Body of pancreas (tissue), 4 donors: ENCODE measurements around the gene DNAH12. TPM values are rescaled to one million over a fixed set of nuclear protein-coding genes. Genes with fewer than 3 reads are reported as not detected.

Experiments used
- ATAC-seq: fragments of 150-250 bp; one replicate; pipeline ENCODE4 v1.9.1; 2016
- DNase-seq, 4 donors: peaks; one replicate each; pipeline ENCODE4 v3.0.0-alpha.2; 2019
- H3K27ac ChIP-seq, 4 donors: fragments of 200-600 bp; sonication (generic); 1 replicate in 3 of 4; 2 replicates in 1 of 4; pipeline versions ENCODE4 v1.5.1 to v1.6.1; 2016 to 2019; ENCODE audit warnings: mild to moderate bottlenecking in 1 of 4, mixed read lengths in 1 of 4, moderate library complexity in 1 of 4
- H3K27me3 ChIP-seq, 2 donors: fragments of 200-600 bp; sonication (generic); one replicate each; pipeline ENCODE4 v1.6.0; 2016; ENCODE audit warnings: mild to moderate bottlenecking in 1 of 2
- H3K36me3 ChIP-seq, 2 donors: fragments of 200-600 bp; sonication (generic); replicated peaks in 1 of 2; 2 replicates each; pipeline ENCODE4 v1.5.1; 2016; ENCODE audit warnings: low read depth in 2 of 2; ENCODE audit not compliant: insufficient read depth in 1 of 2
- H3K4me1 ChIP-seq: fragments of 200-600 bp; sonication (generic); one replicate; pipeline ENCODE4 v1.6.0; 2016
- H3K4me3 ChIP-seq, 2 donors: fragments of 200-600 bp; sonication (generic); 1 replicate in 1 of 2; 2 replicates in 1 of 2; pipeline ENCODE4 v1.5.1; 2016 to 2019
- H3K9me3 ChIP-seq, 3 donors: fragments of 200-600 bp; sonication (generic); 1 replicate in 2 of 3; 2 replicates in 1 of 3; pipeline ENCODE4 v1.5.1; 2016
- POLR2A ChIP-seq, 3 donors: fragments of 450-650 bp; IDR thresholded peaks; one replicate each; pipeline ENCODE4 v1.6.1; 2016; ENCODE audit warnings: antibody characterized with exemption in 3 of 3, mild to moderate bottlenecking in 2 of 3
- WGBS, 2 donors: methylation state at CpG; one replicate each; pipeline ENCODE4 v1.1.5; 2017; 5-methylcytosine and 5-hydroxymethylcytosine counted together
- intact Hi-C: fragments of 100-400 bp; cut with DNase I; formaldehyde crosslinking; loops from one replicate; pipeline ENCODE4 v1.15.1; 2023
- small RNA-seq: library from RNA; depleted of rRNA; stranded (forward); fragments of <200 nt; gene quantifications from one replicate; pipeline ENCODE3, GENCODE V24; 2016
- total RNA-seq, 2 donors: library from RNA; depleted of rRNA; stranded (reverse); fragments of >200 nt; gene quantifications; one replicate each; pipeline ENCODE4 v1.1.0, GENCODE V29; 2016
- TF ChIP-seq, protein P1 (sequence below), 7 experiments: fragments of 450-650 bp in 4 of 7; fragments of 200-600 bp in 3 of 7; sonication (generic) in 3 of 7; IDR thresholded peaks; one replicate each; pipeline ENCODE4 v1.5.1; 2016 to 2019; ENCODE audit warnings: antibody characterized with exemption in 7 of 7

The DNAH12 gene
- total RNA-seq, 2 donors from 2014 or later: 0.52 to 0.99 TPM

DNA sequence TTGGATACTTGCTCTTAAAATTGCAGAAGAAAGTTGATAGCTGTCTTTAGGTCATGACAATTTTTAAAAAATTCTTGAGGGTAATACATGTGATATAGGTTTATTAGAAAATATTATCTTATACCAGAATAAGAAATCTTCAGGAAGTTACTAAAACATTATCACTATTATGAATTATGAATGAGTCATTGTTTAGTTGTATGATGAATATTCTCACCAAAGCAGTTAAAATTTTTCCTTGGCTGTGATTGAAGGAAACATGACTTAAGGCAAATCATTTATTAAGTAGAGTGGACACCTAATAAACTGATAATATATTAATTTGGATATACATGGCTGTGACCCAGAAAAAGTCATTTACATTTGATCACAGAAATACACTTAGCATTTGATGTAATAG lies 286.5 kb downstream of the DNAH12 start:
- ATAC-seq: no peak
- no peaks in the 10 kb centered on the region for H3K9me3 ChIP-seq
- H3K4me3 ChIP-seq: no peak overlapping the region
- H3K27me3 ChIP-seq: no peaks in the 10 kb centered on the region
- H3K36me3 ChIP-seq: peaks cover 0 to 32% of the 10 kb centered on the region in 2 donors
- H3K27ac ChIP-seq: no peak overlapping the region
- TF ChIP-seq POLR2A (IDR thresholded peaks at IDR 0.05): no peak
- TF ChIP-seq, protein P1, sequence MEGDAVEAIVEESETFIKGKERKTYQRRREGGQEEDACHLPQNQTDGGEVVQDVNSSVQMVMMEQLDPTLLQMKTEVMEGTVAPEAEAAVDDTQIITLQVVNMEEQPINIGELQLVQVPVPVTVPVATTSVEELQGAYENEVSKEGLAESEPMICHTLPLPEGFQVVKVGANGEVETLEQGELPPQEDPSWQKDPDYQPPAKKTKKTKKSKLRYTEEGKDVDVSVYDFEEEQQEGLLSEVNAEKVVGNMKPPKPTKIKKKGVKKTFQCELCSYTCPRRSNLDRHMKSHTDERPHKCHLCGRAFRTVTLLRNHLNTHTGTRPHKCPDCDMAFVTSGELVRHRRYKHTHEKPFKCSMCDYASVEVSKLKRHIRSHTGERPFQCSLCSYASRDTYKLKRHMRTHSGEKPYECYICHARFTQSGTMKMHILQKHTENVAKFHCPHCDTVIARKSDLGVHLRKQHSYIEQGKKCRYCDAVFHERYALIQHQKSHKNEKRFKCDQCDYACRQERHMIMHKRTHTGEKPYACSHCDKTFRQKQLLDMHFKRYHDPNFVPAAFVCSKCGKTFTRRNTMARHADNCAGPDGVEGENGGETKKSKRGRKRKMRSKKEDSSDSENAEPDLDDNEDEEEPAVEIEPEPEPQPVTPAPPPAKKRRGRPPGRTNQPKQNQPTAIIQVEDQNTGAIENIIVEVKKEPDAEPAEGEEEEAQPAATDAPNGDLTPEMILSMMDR (IDR thresholded peaks at IDR 0.05): no peak
- intact Hi-C loops: no loop called here
- H3K4me1 ChIP-seq: peaks cover under 1% of the 10 kb centered on the region
- DNase-seq: no peak

DNA sequence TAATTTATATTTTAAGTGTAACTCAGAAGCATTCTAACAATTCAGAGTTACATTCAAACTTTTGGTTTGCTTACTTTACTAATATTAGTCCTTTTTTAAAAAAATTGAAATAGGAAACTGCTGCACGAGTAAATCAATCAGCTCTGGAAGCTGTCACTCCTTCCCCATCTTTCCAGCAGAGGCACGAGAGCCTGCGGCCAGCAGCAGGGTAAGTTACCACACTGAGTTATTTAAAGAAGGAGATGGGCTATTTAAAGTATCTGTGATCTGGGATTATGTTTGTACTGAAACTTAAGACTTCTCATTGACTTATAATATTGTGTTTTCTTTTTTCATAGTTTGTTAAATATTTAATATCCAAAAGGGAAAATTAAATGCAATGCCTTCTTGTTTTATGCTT lies 287.3 kb downstream of the DNAH12 start:
- ATAC-seq (no peak), DNase-seq (no peak)
- Histone ChIP-seq H3K4me3 (no peak overlapping the region), H3K9me3 (no peaks in the 10 kb centered on the region), H3K36me3 (peaks cover 0 to 30% of the 10 kb centered on the region in 2 donors), H3K27ac (no peak overlapping the region), H3K27me3 (no peaks in the 10 kb centered on the region), H3K4me1 (peaks cover 9% of the 10 kb centered on the region)
- 87% methylated on average over 3 of the region's 3 CpGs for WGBS, 2 donors
- intact Hi-C loops: no loop called here
- TF ChIP-seq, protein P1 (IDR thresholded peaks at IDR 0.05): no peak
- TF ChIP-seq POLR2A (IDR thresholded peaks at IDR 0.05): no peak

DNA sequence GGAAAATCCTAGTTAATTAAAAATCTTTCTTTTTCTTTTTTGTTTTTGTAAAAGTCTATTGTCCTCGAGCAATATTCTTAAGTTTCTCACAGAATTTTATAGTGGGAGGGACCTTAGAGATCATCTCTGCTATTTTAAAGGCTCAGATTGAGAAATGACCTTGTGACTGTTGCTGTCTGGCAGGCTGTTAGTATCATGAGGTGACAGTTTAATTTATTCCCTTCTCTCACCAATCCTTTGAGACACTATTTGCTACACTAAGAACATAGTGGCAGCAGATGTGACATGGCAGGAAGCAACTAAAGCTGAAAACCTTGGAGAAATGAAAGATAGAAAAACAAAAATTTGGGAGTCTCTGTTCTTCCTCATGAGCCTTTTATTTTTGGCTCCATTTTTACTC lies 291.7 kb downstream of the DNAH12 start:
- intact Hi-C loops: no loop called here
- Histone ChIP-seq H3K27me3 (no peaks in the 10 kb centered on the region), H3K4me1 (peaks cover 9% of the 10 kb centered on the region), H3K27ac (no peak overlapping the region), H3K9me3 (no peaks in the 10 kb centered on the region), H3K4me3 (no peak overlapping the region), H3K36me3 (peaks cover 4 to 10% of the 10 kb centered on the region in 2 donors)
- no peak for DNase-seq
- no peak for ATAC-seq
- 63 to 79% methylated on average over 1 of the region's 1 CpG for WGBS, 2 donors
- TF ChIP-seq POLR2A (IDR thresholded peaks at IDR 0.05): no peak
- TF ChIP-seq, protein P1 (IDR thresholded peaks at IDR 0.05): no peak

DNA sequence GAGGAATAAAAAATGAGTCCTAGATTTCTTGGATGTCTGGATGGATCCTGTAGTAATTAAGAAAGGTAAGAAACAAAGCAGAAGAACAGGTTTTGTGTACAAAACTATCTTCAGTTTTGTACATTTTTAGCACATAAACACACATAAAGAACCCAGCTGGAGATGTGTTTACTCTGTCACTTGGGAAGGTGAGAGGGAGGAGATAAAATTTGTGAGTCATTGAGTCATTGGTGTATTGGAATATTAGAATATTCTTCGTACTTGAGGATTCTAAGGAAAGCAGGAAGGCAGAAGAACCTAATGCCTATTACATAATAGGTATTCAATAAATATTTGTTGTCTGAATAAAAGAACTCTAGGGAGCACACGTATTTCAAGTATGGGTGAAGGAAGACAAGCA lies 299.2 kb downstream of the DNAH12 start:
- no peak overlapping the region for H3K4me3 ChIP-seq
- intact Hi-C loops: no loop called here
- WGBS, 2 donors: 51 to 57% methylated on average over 2 of the region's 2 CpGs
- H3K4me1 ChIP-seq: peaks cover 16% of the 10 kb centered on the region
- ATAC-seq (no peak), DNase-seq (no peak)
- no peaks in the 10 kb centered on the region for H3K9me3 ChIP-seq
- H3K27ac ChIP-seq: no peak overlapping the region
- no peaks in the 10 kb centered on the region for H3K27me3 ChIP-seq
- TF ChIP-seq POLR2A (IDR thresholded peaks at IDR 0.05): no peak
- TF ChIP-seq, protein P1 (IDR thresholded peaks at IDR 0.05): no peak
- H3K36me3 ChIP-seq: peaks cover 4 to 25% of the 10 kb centered on the region in 2 donors

Small RNA genes lying within 50 kb of the gene (small RNA-seq; reads per million reads assigned to genes)
- gene RF00019 (not detected), gene RNU6-108P (not detected), gene RNU6-1181P (not detected), gene RNU6-483P (not detected)

Other genes starting within 250 kb of the DNAH12 start
- gene PDE12, start 11.9 kb upstream of the DNAH12 start, total RNA-seq: 10 to 100 TPM in 1 of 2 donors, 1 to 10 TPM in 1; 7.5 to 13.5 TPM
- gene ARF4, start 53.0 kb upstream of the DNAH12 start, total RNA-seq: 10 to 100 TPM; 62.0 to 90.3 TPM
- 1 to 10 TPM; 5.9 to 9.9 TPM for gene DENND6A, start 148.7 kb upstream of the DNAH12 start, total RNA-seq
- gene SLMAP, start 212.0 kb upstream of the DNAH12 start, total RNA-seq: 10 to 100 TPM; 36.6 TPM